GM23338 (cell line): Measurements from ENCODE around the gene KDM4B. TPM values are rescaled to one million over a fixed set of nuclear protein-coding genes. Genes with fewer than 3 reads are reported as not detected.

Experiments
- ATAC-seq: fragments of 200-7000 bp; cut with Tn5 transposase; 3 replicates; pipeline ENCODE4 v1.9.1; 2020
- DNase-seq: peaks from one replicate; pipeline ENCODE4 v3.0.0-alpha.2; 2015; ENCODE audit warnings: low spot score
- H2AFZ ChIP-seq: fragments of 200-600 bp; sonication (generic); 2 replicates; pipeline ENCODE4 v1.8.0; 2016; ENCODE audit warnings: antibody characterized with exemption, mild to moderate bottlenecking, moderate library complexity
- H3F3A ChIP-seq: fragments of 200-600 bp; sonication (generic); replicated peaks from 2 replicates; pipeline ENCODE4 v1.8.0; 2017; ENCODE audit warnings: antibody characterized with exemption, mixed run types, low read depth
- H3K27ac ChIP-seq: fragments of 200-600 bp; sonication (generic); 2 replicates; pipeline ENCODE4 v1.6.1; 2016; ENCODE audit warnings: low read depth
- H3K27me3 ChIP-seq: fragments of 200-600 bp; sonication (generic); 2 replicates; pipeline ENCODE4 v1.8.0; 2016; ENCODE audit warnings: mild to moderate bottlenecking, mixed run types, moderate library complexity; ENCODE audit not compliant: insufficient read depth
- H3K36me3 ChIP-seq: fragments of 200-600 bp; sonication (generic); 2 replicates; pipeline ENCODE4 v1.8.0; 2016; ENCODE audit warnings: mild to moderate bottlenecking; ENCODE audit not compliant: insufficient read depth
- H3K4me1 ChIP-seq: fragments of 200-600 bp; sonication (generic); 2 replicates; pipeline ENCODE4 v1.8.0; 2016; ENCODE audit warnings: mild to moderate bottlenecking, moderate library complexity; ENCODE audit not compliant: insufficient read depth
- H3K4me2 ChIP-seq: fragments of 200-600 bp; sonication (generic); 2 replicates; pipeline ENCODE4 v1.7.1; 2017; ENCODE audit warnings: mixed run types
- H3K4me3 ChIP-seq: fragments of 200-600 bp; sonication (generic); 2 replicates; pipeline ENCODE4 v1.6.1; 2016; ENCODE audit warnings: mixed run types
- H3K79me2 ChIP-seq: fragments of 200-600 bp; sonication (generic); replicated peaks from 2 replicates; pipeline ENCODE4 v1.8.0; 2017; ENCODE audit warnings: mild to moderate bottlenecking; ENCODE audit not compliant: insufficient read depth
- H3K9me2 ChIP-seq: fragments of 200-600 bp; sonication (generic); 2 replicates; pipeline ENCODE4 v1.8.0; 2017; ENCODE audit not compliant: insufficient read depth
- H4K20me1 ChIP-seq: fragments of 200-600 bp; sonication (generic); replicated peaks from 2 replicates; pipeline ENCODE4 v1.8.0; 2017; ENCODE audit warnings: mild to moderate bottlenecking; ENCODE audit not compliant: insufficient read depth
- H3K27ac Mint-ChIP-seq: 2 replicates; pipeline ENCODE4 v1.8.0; 2020; ENCODE audit warnings: inconsistent platforms, mild to moderate bottlenecking, moderate library complexity, mixed read lengths
- H3K27me3 Mint-ChIP-seq: 3 replicates; pipeline ENCODE4 v1.8.0; 2022; ENCODE audit warnings: low read depth, mild to moderate bottlenecking, moderate library complexity, mixed read lengths, inconsistent platforms; ENCODE audit not compliant: insufficient read depth, poor library complexity
- H3K36me3 Mint-ChIP-seq: 3 replicates; pipeline ENCODE4 v1.8.0; 2021; ENCODE audit warnings: low read depth, mild to moderate bottlenecking, inconsistent platforms, moderate library complexity, mixed read lengths
- H3K4me1 Mint-ChIP-seq: 3 replicates; pipeline ENCODE4 v1.8.0; 2020; ENCODE audit warnings: mild to moderate bottlenecking, inconsistent platforms, mixed read lengths
- H3K4me3 Mint-ChIP-seq: 3 replicates; pipeline ENCODE4 v1.8.0; 2021; ENCODE audit warnings: moderate library complexity, mild to moderate bottlenecking, inconsistent platforms, mixed read lengths
- H3K9me3 Mint-ChIP-seq: 3 replicates; pipeline ENCODE4 v1.8.0; 2020; ENCODE audit warnings: moderate library complexity, mild to moderate bottlenecking, inconsistent platforms, mixed read lengths
- CREB1 ChIP-seq: fragments of 250-450 bp; sonication (Bioruptor Pico); IDR thresholded peaks from 2 replicates; pipeline ENCODE4 v1.5.0; 2020; ENCODE audit warnings: low read depth, mild to moderate bottlenecking, moderate library complexity
- CTCF ChIP-seq, 2 experiments: fragments of 200-600 bp in 1 of 2; sonication (generic) in 1 of 2; conservative IDR thresholded peaks; 2 replicates each; pipeline versions ENCODE4 v1.5.1 to v1.6.1; 2016 to 2017; ENCODE audit warnings: antibody characterized with exemption in 2 of 2, low read depth in 2 of 2, mild to moderate bottlenecking in 2 of 2, moderate library complexity in 1 of 2
- EZH2 ChIP-seq: fragments of 200-600 bp; sonication (generic); IDR thresholded peaks from one replicate; pipeline ENCODE4 v1.8.0; 2017; ENCODE audit warnings: antibody characterized with exemption, mild to moderate bottlenecking, low read depth; ENCODE audit not compliant: unreplicated experiment
- EZH2phosphoT487 ChIP-seq: fragments of 200-600 bp; sonication (generic); IDR thresholded peaks from one replicate; pipeline ENCODE4 v1.8.1; 2018; ENCODE audit warnings: antibody characterized with exemption; ENCODE audit not compliant: unreplicated experiment
- JUNB ChIP-seq: IDR thresholded peaks from one replicate; pipeline ENCODE4 v1.6.1; 2016; ENCODE audit warnings: antibody characterized with exemption; ENCODE audit not compliant: unreplicated experiment
- NANOG ChIP-seq: IDR thresholded peaks from 2 replicates; pipeline ENCODE4 v1.6.1; 2016; ENCODE audit warnings: antibody characterized with exemption, borderline replicate concordance
- POLR2AphosphoS5 ChIP-seq: IDR thresholded peaks from 2 replicates; pipeline ENCODE4 v1.6.1; 2016; ENCODE audit warnings: antibody characterized with exemption, low read depth
- REST ChIP-seq: IDR thresholded peaks from one replicate; pipeline ENCODE4 v1.6.1; 2018; ENCODE audit warnings: antibody characterized with exemption; ENCODE audit not compliant: unreplicated experiment
- STAT1 ChIP-seq: IDR thresholded peaks from one replicate; pipeline ENCODE4 v1.6.1; 2016; ENCODE audit warnings: antibody characterized with exemption; ENCODE audit not compliant: unreplicated experiment
- ZNF114 ChIP-seq: fragments of 250-450 bp; sonication (Bioruptor Pico); IDR thresholded peaks from 2 replicates; pipeline ENCODE4 v1.5.0; 2020; ENCODE audit warnings: mild to moderate bottlenecking, moderate library complexity
- ZNF331 ChIP-seq: fragments of 250-450 bp; sonication (Bioruptor Pico); IDR thresholded peaks from 2 replicates; pipeline ENCODE4 v1.5.0; 2020; ENCODE audit warnings: low read depth, mild to moderate bottlenecking, moderate library complexity
- polyA plus RNA-seq: library from polyadenylated mRNA; unstranded; fragments of >200 nt; fragmentation: Nextera tagmentation; extraction: Ambion mirVana; gene quantifications from 2 replicates; pipeline ENCODE4 v1.2.1, GENCODE V29; 2016
- total RNA-seq: library from RNA; depleted of rRNA; stranded (reverse); fragments of >200 nt; shearing (Covaris generic); gene quantifications from 2 replicates; pipeline ENCODE4 v1.2.3, GENCODE V29; 2014
- TF ChIP-seq, protein P1 (sequence below): IDR thresholded peaks from 2 replicates; pipeline ENCODE4 v1.6.1; 2016; ENCODE audit warnings: antibody characterized with exemption
- TF ChIP-seq, protein P2 (sequence below): fragments of 250-450 bp; sonication (Bioruptor Pico); IDR thresholded peaks from 2 replicates; pipeline ENCODE4 v1.5.0; 2020; ENCODE audit warnings: mild to moderate bottlenecking, moderate library complexity

The KDM4B gene
- total and polyA plus RNA-seq, 2 experiments from 2014 or later: 9.1 to 27.6 TPM

DNA sequence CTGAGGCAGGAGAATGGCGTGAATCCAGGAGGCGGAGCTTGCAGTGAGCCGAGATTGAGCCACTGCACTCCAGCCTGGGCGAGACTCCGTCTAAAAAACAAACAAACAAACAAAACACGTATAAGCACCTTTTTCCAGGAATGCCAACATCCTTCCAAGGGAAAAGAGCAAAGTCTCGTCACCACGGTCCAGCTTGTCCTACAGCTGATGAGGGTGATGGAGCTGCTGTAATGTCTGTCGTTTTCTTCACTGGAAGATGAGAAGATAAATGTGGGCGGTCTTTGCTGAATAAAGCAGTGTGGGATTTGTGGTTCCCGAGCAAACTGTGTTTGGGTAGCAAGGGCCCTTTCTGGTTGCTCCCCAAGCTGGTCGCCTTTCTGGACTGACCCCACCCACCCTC, 205.1 kb downstream of the KDM4B start:
- Histone ChIP-seq H3K4me2 (no peak overlapping the region), H3K27me3 (no peaks in the 10 kb centered on the region), H3K4me1 (no peaks in the 10 kb centered on the region), H3K27ac (no peak overlapping the region), H4K20me1 (no peaks in the 10 kb centered on the region), H3F3A (no peaks in the 10 kb centered on the region), H3K4me3 (no peak overlapping the region), H3K79me2 (no peaks in the 10 kb centered on the region), H3K36me3 (no peaks in the 10 kb centered on the region), H3K9me2 (no peaks in the 10 kb centered on the region), H2AFZ (no peak overlapping the region)
- TF ChIP-seq STAT1: no peak
- TF ChIP-seq, protein P1, sequence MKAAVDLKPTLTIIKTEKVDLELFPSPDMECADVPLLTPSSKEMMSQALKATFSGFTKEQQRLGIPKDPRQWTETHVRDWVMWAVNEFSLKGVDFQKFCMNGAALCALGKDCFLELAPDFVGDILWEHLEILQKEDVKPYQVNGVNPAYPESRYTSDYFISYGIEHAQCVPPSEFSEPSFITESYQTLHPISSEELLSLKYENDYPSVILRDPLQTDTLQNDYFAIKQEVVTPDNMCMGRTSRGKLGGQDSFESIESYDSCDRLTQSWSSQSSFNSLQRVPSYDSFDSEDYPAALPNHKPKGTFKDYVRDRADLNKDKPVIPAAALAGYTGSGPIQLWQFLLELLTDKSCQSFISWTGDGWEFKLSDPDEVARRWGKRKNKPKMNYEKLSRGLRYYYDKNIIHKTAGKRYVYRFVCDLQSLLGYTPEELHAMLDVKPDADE: no peak
- no peak for TF ChIP-seq POLR2AphosphoS5
- no peak for TF ChIP-seq CREB1
- TF ChIP-seq, protein P2, sequence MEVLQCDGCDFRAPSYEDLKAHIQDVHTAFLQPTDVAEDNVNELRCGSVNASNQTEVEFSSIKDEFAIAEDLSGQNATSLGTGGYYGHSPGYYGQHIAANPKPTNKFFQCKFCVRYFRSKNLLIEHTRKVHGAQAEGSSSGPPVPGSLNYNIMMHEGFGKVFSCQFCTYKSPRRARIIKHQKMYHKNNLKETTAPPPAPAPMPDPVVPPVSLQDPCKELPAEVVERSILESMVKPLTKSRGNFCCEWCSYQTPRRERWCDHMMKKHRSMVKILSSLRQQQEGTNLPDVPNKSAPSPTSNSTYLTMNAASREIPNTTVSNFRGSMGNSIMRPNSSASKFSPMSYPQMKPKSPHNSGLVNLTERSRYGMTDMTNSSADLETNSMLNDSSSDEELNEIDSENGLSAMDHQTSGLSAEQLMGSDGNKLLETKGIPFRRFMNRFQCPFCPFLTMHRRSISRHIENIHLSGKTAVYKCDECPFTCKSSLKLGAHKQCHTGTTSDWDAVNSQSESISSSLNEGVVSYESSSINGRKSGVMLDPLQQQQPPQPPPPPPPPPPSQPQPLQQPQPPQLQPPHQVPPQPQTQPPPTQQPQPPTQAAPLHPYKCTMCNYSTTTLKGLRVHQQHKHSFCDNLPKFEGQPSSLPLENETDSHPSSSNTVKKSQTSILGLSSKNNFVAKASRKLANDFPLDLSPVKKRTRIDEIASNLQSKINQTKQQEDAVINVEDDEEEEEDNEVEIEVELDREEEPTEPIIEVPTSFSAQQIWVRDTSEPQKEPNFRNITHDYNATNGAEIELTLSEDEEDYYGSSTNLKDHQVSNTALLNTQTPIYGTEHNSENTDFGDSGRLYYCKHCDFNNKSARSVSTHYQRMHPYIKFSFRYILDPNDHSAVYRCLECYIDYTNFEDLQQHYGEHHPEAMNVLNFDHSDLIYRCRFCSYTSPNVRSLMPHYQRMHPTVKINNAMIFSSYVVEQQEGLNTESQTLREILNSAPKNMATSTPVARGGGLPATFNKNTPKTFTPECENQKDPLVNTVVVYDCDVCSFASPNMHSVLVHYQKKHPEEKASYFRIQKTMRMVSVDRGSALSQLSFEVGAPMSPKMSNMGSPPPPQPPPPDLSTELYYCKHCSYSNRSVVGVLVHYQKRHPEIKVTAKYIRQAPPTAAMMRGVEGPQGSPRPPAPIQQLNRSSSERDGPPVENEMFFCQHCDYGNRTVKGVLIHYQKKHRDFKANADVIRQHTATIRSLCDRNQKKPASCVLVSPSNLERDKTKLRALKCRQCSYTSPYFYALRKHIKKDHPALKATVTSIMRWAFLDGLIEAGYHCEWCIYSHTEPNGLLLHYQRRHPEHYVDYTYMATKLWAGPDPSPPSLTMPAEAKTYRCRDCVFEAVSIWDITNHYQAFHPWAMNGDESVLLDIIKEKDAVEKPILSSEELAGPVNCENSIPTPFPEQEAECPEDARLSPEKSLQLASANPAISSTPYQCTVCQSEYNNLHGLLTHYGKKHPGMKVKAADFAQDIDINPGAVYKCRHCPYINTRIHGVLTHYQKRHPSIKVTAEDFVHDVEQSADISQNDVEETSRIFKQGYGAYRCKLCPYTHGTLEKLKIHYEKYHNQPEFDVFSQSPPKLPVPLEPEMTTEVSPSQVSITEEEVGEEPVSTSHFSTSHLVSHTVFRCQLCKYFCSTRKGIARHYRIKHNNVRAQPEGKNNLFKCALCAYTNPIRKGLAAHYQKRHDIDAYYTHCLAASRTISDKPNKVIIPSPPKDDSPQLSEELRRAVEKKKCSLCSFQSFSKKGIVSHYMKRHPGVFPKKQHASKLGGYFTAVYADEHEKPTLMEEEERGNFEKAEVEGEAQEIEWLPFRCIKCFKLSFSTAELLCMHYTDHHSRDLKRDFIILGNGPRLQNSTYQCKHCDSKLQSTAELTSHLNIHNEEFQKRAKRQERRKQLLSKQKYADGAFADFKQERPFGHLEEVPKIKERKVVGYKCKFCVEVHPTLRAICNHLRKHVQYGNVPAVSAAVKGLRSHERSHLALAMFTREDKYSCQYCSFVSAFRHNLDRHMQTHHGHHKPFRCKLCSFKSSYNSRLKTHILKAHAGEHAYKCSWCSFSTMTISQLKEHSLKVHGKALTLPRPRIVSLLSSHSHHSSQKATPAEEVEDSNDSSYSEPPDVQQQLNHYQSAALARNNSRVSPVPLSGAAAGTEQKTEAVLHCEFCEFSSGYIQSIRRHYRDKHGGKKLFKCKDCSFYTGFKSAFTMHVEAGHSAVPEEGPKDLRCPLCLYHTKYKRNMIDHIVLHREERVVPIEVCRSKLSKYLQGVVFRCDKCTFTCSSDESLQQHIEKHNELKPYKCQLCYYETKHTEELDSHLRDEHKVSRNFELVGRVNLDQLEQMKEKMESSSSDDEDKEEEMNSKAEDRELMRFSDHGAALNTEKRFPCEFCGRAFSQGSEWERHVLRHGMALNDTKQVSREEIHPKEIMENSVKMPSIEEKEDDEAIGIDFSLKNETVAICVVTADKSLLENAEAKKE (CRISPR knock-in tag): no peak
- no peak for TF ChIP-seq EZH2
- no peak for TF ChIP-seq ZNF331 (CRISPR knock-in tag)
- TF ChIP-seq JUNB: no peak
- no peak for TF ChIP-seq CTCF (conservative IDR thresholded peaks at IDR 0.05; ENCODE audit: low read depth in 2 of 2)
- no peak for TF ChIP-seq EZH2phosphoT487
- TF ChIP-seq NANOG: no peak
- no peak for TF ChIP-seq ZNF114 (CRISPR knock-in tag)
- no peak for TF ChIP-seq REST
- H3K9me3 Mint-ChIP-seq: no peaks in the 10 kb centered on the region; the same call in 2 of the 3 replicates
- H3K27ac Mint-ChIP-seq: no peak overlapping the region
- H3K4me3 Mint-ChIP-seq: no peak overlapping the region
- peaks cover 10% of the 10 kb centered on the region for H3K27me3 Mint-ChIP-seq
- H3K36me3 Mint-ChIP-seq: no peaks in the 10 kb centered on the region; the same call in 2 of the 3 replicates
- H3K4me1 Mint-ChIP-seq: no peaks in the 10 kb centered on the region; the same call in 2 of the 3 replicates
- no peak for ATAC-seq
- DNase-seq: no peak
